H1 (cell line): ENCODE data around the gene GRAMD2A. TPM values are rescaled to one million over a fixed set of nuclear protein-coding genes. Genes with fewer than 3 reads are reported as not detected.

Experiments
- CHD1 ChIP-seq: IDR thresholded peaks from 2 replicates; pipeline ENCODE4 v1.6.1; 2012; ENCODE audit warnings: low read depth, low read length, improper control_type of control experiment
- CHD7 ChIP-seq: fragments of 300-600 bp; sonication (generic); IDR thresholded peaks from 2 replicates; pipeline ENCODE4 v1.7.1; 2012; ENCODE audit warnings: low read length, moderate library complexity, mild to moderate bottlenecking, inconsistent platforms; ENCODE audit not compliant: insufficient replicate concordance
- EP300 ChIP-seq, 2 experiments: IDR thresholded peaks; 1 replicate in 1 of 2; 2 replicates in 1 of 2; pipeline ENCODE4 v1.6.1; 2011 to 2012; ENCODE audit warnings: low read depth in 2 of 2, low read length in 2 of 2, mild to moderate bottlenecking in 2 of 2, borderline replicate concordance in 1 of 2, inconsistent platforms in 1 of 2, moderate library complexity in 1 of 2
- GTF2F1 ChIP-seq: IDR thresholded peaks from 2 replicates; pipeline ENCODE4 v1.6.1; 2012; ENCODE audit warnings: low read depth, low read length, improper control_type of control experiment, borderline replicate concordance
- RBBP5 ChIP-seq: IDR thresholded peaks from 2 replicates; pipeline ENCODE4 v1.7.1; 2012; ENCODE audit warnings: low read depth, mild to moderate bottlenecking, inconsistent platforms, low read length, moderate library complexity, borderline replicate concordance
- SAP30 ChIP-seq: fragments of 300-600 bp; sonication (generic); IDR thresholded peaks from 2 replicates; pipeline ENCODE4 v1.7.1; 2012; ENCODE audit warnings: low read length, moderate library complexity, mild to moderate bottlenecking, inconsistent platforms; ENCODE audit not compliant: insufficient read depth, insufficient replicate concordance
- SP1 ChIP-seq: IDR thresholded peaks from 2 replicates; pipeline ENCODE4 v1.6.1; 2011; ENCODE audit warnings: low read depth, low read length
- TCF12 ChIP-seq: IDR thresholded peaks from 2 replicates; pipeline ENCODE4 v1.6.1; 2011; ENCODE audit warnings: low read depth, mild to moderate bottlenecking, low read length
- ZNF274 ChIP-seq: IDR thresholded peaks from 2 replicates; pipeline ENCODE4 v1.7.0; 2012; ENCODE audit warnings: low read length, borderline replicate concordance; ENCODE audit errors: extremely low read depth
- polyA plus RNA-seq, 7 experiments: library from polyadenylated mRNA; depleted of rRNA in 3 of 7; stranded (reverse) in 5 of 7; unstranded in 2 of 7; fragments of >200 nt in 5 of 7; fragments of 200-250 nt in 2 of 7; gene quantifications; 1 replicate in 5 of 7; 2 replicates in 1 of 7; 4 replicates in 1 of 7; pipeline versions ENCODE4 v1.2.1 to v1.2.3, GENCODE V29; 2011 to 2013; ENCODE audit warnings: missing spikeins in 2 of 7, mixed read lengths in 2 of 7
- total RNA-seq: library from RNA; stranded (reverse); fragmentation: NEBNext Ultra II Directional; extraction: Animal tissue kit (Norgen Biotek cat#: 25700); gene quantifications from 2 replicates; pipeline ENCODE4 v1.2.1, GENCODE V29; 2021

The GRAMD2A gene
- total and polyA plus RNA-seq, 2 of the 8 experiments (the other 6 are each of a cell fraction or from before 2014, with no cell fraction given), result 0.57 to 1.5 TPM

- TF ChIP-seq RBBP5 (peak; percentile 95), EP300 (IDR thresholded peaks at IDR 0.05; ENCODE audit: borderline replicate concordance in 1 of 2, low read depth in 2 of 2, low read length in 2 of 2) (no peak), CHD1 (no peak), ZNF274 (no peak), TCF12 (no peak), SAP30 (peak; percentile 65), SP1 (peak; percentile 61), GTF2F1 (no peak), CHD7 (no peak)
These were observed 79.3 kb downstream of the GRAMD2A start, which contains the start of the genes MYO9A and SENP8 (continued) for GRCh38 chr15:72118017-72118978.
